HepG2 (cell line): ENCODE data around the gene NOX3. TPM values are rescaled to one million over a fixed set of nuclear protein-coding genes. Genes with fewer than 3 reads are reported as not detected.

Experiments
- ATAC-seq: fragments of 200-7000 bp; cut with Tn5 transposase; 3 replicates; pipeline ENCODE4 v1.9.1; 2020; ENCODE audit warnings: mild to moderate bottlenecking, moderate library complexity
- BruUV-seq: library from RNA; stranded (reverse); fragments of 400-500 nt; replicated peaks from 2 replicates; lab custom pipeline; 2021; lab: Mats Ljungman, UMichigan
- CTCF ChIA-PET: fragments of 300-600 bp; formaldehyde crosslinking; extraction: SDS; loops from one replicate; lab custom pipeline; 2021; ENCODE audit warnings: low total read pairs, inconsistent platforms, low intra/inter-chr PET ratio; lab: Yijun Ruan, JAX
- POLR2A ChIA-PET: fragments of 350-600 bp; sonication (Branson Sonifier 250); formaldehyde crosslinking; loops from one replicate; lab custom pipeline; 2020; ENCODE audit warnings: antibody characterized with exemption, inconsistent platforms; lab: Yijun Ruan, JAX
- DNase-seq: peaks from one replicate; pipeline ENCODE4 v3.0.0-alpha.2; 2015; ENCODE audit warnings: low spot score
- FAIRE-seq: peaks from 3 replicates; lab custom pipeline; 2011; peaks lifted over from hg19 to GRCh38; lab: Jason Lieb, UNC
- H2AFZ ChIP-seq: one replicate; pipeline ENCODE4 v1.6.1; 2011; ENCODE audit warnings: low read length, inconsistent platforms
- H3K27ac ChIP-seq: fragments of 300-600 bp; 3 replicates; pipeline ENCODE4 v1.8.0; 2011; ENCODE audit warnings: mixed run types, mild to moderate bottlenecking, mixed read lengths, low read length, inconsistent platforms; ENCODE audit not compliant: insufficient read depth; ENCODE audit errors: extremely low read length
- H3K27me3 ChIP-seq, 2 experiments: fragments of 200-600 bp in 1 of 2; 2 replicates in 1 of 2; 3 replicates in 1 of 2; pipeline versions ENCODE4 v1.6.0 to v1.8.0; 2011; ENCODE audit warnings: low read length in 2 of 2, mild to moderate bottlenecking in 2 of 2, moderate library complexity in 2 of 2, inconsistent platforms in 1 of 2; ENCODE audit not compliant: insufficient read depth in 2 of 2, control insufficient read depth in 1 of 2
- H3K36me3 ChIP-seq, 2 experiments: fragments of 200-600 bp in 1 of 2; replicated peaks in 1 of 2; 2 replicates in 1 of 2; 3 replicates in 1 of 2; pipeline versions ENCODE4 v1.5.1 to v1.8.0; 2011; ENCODE audit warnings: low read length in 2 of 2, inconsistent platforms in 1 of 2; ENCODE audit not compliant: insufficient read depth in 2 of 2, control insufficient read depth in 1 of 2
- H3K4me1 ChIP-seq: 2 replicates; pipeline ENCODE4 v1.5.1; 2012; ENCODE audit warnings: low read length, inconsistent platforms; ENCODE audit not compliant: insufficient read depth
- H3K4me2 ChIP-seq: 2 replicates; pipeline ENCODE4 v1.6.0; 2011; ENCODE audit warnings: low read depth, low read length, inconsistent platforms
- H3K4me3 ChIP-seq, 3 experiments: fragments of 200-600 bp in 1 of 3; sonication (generic), shearing (Covaris generic) in 1 of 3; replicated peaks in 1 of 3; 2 replicates each; pipeline ENCODE4 v1.5.1; 2011 to 2016; ENCODE audit warnings: low read length in 3 of 3, inconsistent platforms in 2 of 3, low read depth in 2 of 3, mild to moderate bottlenecking in 2 of 3, control low read depth in 1 of 3, mixed read lengths in 1 of 3; ENCODE audit not compliant: insufficient read depth in 1 of 3
- H3K79me2 ChIP-seq: one replicate; pipeline ENCODE4 v1.6.1; 2011; ENCODE audit warnings: low read length, inconsistent platforms; ENCODE audit not compliant: insufficient read depth
- H3K9ac ChIP-seq: 2 replicates; pipeline ENCODE4 v1.6.0; 2011; ENCODE audit warnings: mild to moderate bottlenecking, low read depth, low read length, inconsistent platforms; ENCODE audit not compliant: insufficient read depth
- H3K9me3 ChIP-seq: 2 replicates; pipeline ENCODE4 v1.5.1; 2012; ENCODE audit warnings: mild to moderate bottlenecking, low read length
- H4K20me1 ChIP-seq: 2 replicates; pipeline ENCODE4 v1.6.0; 2011; ENCODE audit warnings: inconsistent platforms, mild to moderate bottlenecking, low read length, moderate library complexity; ENCODE audit not compliant: insufficient read depth
- CEBPB ChIP-seq: IDR thresholded peaks from 2 replicates; pipeline ENCODE4 v1.6.1; 2011; ENCODE audit warnings: low read depth, low read length, improper control_type of control experiment, borderline replicate concordance
- CREB1 ChIP-seq, 2 experiments: fragments of 450-650 bp in 1 of 2; IDR thresholded peaks; 2 replicates each; pipeline ENCODE4 v1.6.1; 2016 to 2017; ENCODE audit warnings: control low read depth in 1 of 2, mild to moderate bottlenecking in 1 of 2, missing compliant biosample characterization in 1 of 2, missing genetic modification characterization in 1 of 2
- KDM1A ChIP-seq: IDR thresholded peaks from 2 replicates; pipeline ENCODE4 v1.6.1; 2016; ENCODE audit warnings: missing compliant biosample characterization
- KLF16 ChIP-seq, 2 experiments: sonication (generic) in 1 of 2; formaldehyde crosslinking in 1 of 2; IDR thresholded peaks; 2 replicates each; pipeline versions ENCODE4 v1.6.1 to v1.8.0; 2016 to 2023; ENCODE audit warnings: missing genetic modification reagents in 2 of 2, missing compliant biosample characterization in 1 of 2
- RARA ChIP-seq: IDR thresholded peaks from 2 replicates; pipeline ENCODE4 v1.6.1; 2016; ENCODE audit warnings: missing genetic modification reagents, missing compliant biosample characterization
- SP4 ChIP-seq: sonication (generic); formaldehyde crosslinking; IDR thresholded peaks from 2 replicates; pipeline ENCODE4 v1.8.1; 2023; ENCODE audit warnings: mild to moderate bottlenecking, missing genetic modification reagents
- STAT5B ChIP-seq: sonication (generic); formaldehyde crosslinking; IDR thresholded peaks from 2 replicates; pipeline ENCODE4 v1.4.0; 2020; ENCODE audit warnings: missing genetic modification reagents
- TSC22D2 ChIP-seq: sonication (generic); formaldehyde crosslinking; IDR thresholded peaks from 2 replicates; pipeline ENCODE4 v1.5.1; 2020; ENCODE audit warnings: missing genetic modification reagents, mild to moderate bottlenecking, borderline replicate concordance
- ZNF10 ChIP-seq: sonication (generic); formaldehyde crosslinking; IDR thresholded peaks from 2 replicates; pipeline ENCODE4 v1.4.0; 2020; ENCODE audit warnings: mild to moderate bottlenecking, low read depth, missing genetic modification reagents, borderline replicate concordance
- ZNF337 ChIP-seq: sonication (generic); formaldehyde crosslinking; IDR thresholded peaks from 2 replicates; pipeline ENCODE4 v1.5.1; 2020; ENCODE audit warnings: missing genetic modification reagents, low read depth, mild to moderate bottlenecking, borderline replicate concordance
- WGBS: methylation state at CpG from one replicate; pipeline ENCODE4 v1.1.6; 2017; ENCODE audit warnings: low lambda C conversion rate; 5-methylcytosine and 5-hydroxymethylcytosine counted together
- in situ Hi-C: cut with HindIII; loops from 2 replicates; pipeline ENCODE4 v1.10.0; 2017; ENCODE audit warnings: low pct_unique_long_range_greater_than_20kb; ENCODE audit not compliant: extremely low pct_ligation_motif_present
- intact Hi-C: fragments of 100-400 bp; cut with micrococcal nuclease; formaldehyde crosslinking; loops from one replicate; pipeline ENCODE4 v1.10.0; 2022; ENCODE audit not compliant: unreplicated experiment
- polyA plus RNA-seq, 8 experiments: library from polyadenylated mRNA; depleted of rRNA in 3 of 8; stranded (reverse) in 7 of 8; unstranded in 1 of 8; fragments of >200 nt; fragmentation: Illumina TruSeq in 4 of 8; extraction: Trizol in 4 of 8; gene quantifications; 2 replicates each; pipeline versions ENCODE4 v1.2.1 to v1.2.3, GENCODE V29; 2011 to 2016; ENCODE audit warnings: low read depth in 4 of 8, missing spikeins in 1 of 8, mixed read lengths in 1 of 8; ENCODE audit not compliant: insufficient read depth in 1 of 8
- total RNA-seq, 5 experiments: library from RNA; depleted of rRNA; stranded (reverse); fragments of >200 nt; fragmentation: Illumina TruSeq; extraction: Trizol; gene quantifications; 2 replicates each; pipeline ENCODE4 v1.2.3, GENCODE V29; 2016; ENCODE audit warnings: low read depth in 1 of 5
- TF ChIP-seq, protein P1 (sequence below): IDR thresholded peaks from 2 replicates; pipeline ENCODE4 v1.6.1; 2016; ENCODE audit warnings: low read depth, missing genetic modification reagents, missing compliant biosample characterization

The NOX3 gene
- total and polyA plus RNA-seq, 2 of the 13 experiments (the other 11 are each of a cell fraction or from before 2014, with no cell fraction given), result 0.09 to 0.18 TPM

DNA sequence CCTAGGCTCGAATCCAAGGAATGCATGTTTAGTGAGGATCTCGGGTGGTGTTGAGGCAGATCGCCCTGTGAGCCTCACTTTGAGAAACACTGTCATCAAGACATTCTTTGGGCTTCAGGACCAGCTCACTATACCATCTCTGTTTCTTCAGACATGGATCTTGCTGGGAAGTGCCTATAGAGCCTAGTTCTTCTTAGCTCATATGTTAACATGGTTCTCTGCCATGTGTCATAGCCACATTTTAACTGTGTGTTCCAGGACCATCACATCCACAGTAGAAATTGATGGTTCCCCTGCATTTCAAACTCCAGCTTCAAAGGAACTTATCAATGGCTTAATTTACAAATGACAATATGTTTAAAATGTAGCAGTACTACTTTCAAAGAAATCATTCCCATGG lies 57.4 kb downstream of the NOX3 start (continued):
- TF ChIP-seq KLF16 (CRISPR knock-in tag; IDR thresholded peaks at IDR 0.05), result no peak; a peak in 1 of 4 replicates
- TF ChIP-seq ZNF337 (CRISPR knock-in tag), result no peak
- TF ChIP-seq, all 625 proteins: peak for 8

DNA sequence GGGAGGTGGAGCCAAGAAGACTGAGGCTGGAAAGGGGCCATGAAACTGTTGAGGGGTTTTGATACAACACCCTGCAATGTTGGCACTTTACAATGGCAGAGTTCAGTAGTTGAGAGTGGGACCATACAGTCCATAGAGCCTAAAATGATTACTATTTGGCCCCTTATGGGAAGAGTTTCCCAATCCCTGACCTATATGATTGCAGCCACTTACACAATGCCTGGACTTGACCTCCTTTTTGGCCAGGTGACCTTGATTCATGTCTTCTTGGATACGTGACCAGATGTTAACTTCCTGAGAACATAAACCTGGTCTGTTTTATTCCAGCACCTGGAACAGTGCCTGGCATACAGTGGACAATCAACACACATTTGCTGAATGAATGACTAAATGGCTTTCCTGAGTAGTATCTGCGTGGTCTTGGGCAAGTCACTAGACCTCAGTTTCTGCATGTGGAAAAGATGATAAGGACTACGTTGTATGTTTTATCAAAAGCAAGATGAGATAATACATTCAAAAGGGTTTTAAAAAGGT lies 58.4 kb downstream of the NOX3 start:
- no peak for DNase-seq
- WGBS, result 90% methylated on average over 3 of the region's 3 CpGs
- no peak overlapping the region for H2AFZ ChIP-seq
- H3K9ac ChIP-seq, result no peak overlapping the region
- CTCF ChIA-PET, result no interaction called here
- no peaks in the 10 kb centered on the region for H3K27me3 ChIP-seq
- H3K27ac ChIP-seq, result peak overlapping the region; percentile 96
- no peaks in the 10 kb centered on the region for H4K20me1 ChIP-seq
- H3K4me2 ChIP-seq, result no peak overlapping the region
- no peaks in the 10 kb centered on the region for H3K36me3 ChIP-seq
- H3K9me3 ChIP-seq, result no peaks in the 10 kb centered on the region
- H3K79me2 ChIP-seq, result no peaks in the 10 kb centered on the region
- H3K4me1 ChIP-seq, result peaks cover 86% of the 10 kb centered on the region
- POLR2A ChIA-PET, result interaction anchor here (2.6 to 4.0 kb wide), 2 partner anchors 68 kb away, joined by 14 to 81 read pairs; no protein-coding TSS in a partner anchor
- H3K4me3 ChIP-seq, result no peak overlapping the region
- intact Hi-C loops, result no loop called here
- no peak for FAIRE-seq
- in situ Hi-C loops, result no loop called here
- no peak for ATAC-seq
- BruUV-seq, result no TSS peak
- TF ChIP-seq KDM1A (peak; percentile 84; the same call in 1 of the 2 replicates), STAT5B (CRISPR knock-in tag) (no peak), CEBPB (peak; percentile 41; the same call in 1 of the 2 replicates), RARA (CRISPR knock-in tag) (peak; percentile 76), SP4 (CRISPR knock-in tag) (no peak), TSC22D2 (no peak), CREB1 (IDR thresholded peaks at IDR 0.05) (no peak), CREB1 (CRISPR knock-in tag; IDR thresholded peaks at IDR 0.05) (no peak), ZNF10 (no peak)
- TF ChIP-seq, protein P1, sequence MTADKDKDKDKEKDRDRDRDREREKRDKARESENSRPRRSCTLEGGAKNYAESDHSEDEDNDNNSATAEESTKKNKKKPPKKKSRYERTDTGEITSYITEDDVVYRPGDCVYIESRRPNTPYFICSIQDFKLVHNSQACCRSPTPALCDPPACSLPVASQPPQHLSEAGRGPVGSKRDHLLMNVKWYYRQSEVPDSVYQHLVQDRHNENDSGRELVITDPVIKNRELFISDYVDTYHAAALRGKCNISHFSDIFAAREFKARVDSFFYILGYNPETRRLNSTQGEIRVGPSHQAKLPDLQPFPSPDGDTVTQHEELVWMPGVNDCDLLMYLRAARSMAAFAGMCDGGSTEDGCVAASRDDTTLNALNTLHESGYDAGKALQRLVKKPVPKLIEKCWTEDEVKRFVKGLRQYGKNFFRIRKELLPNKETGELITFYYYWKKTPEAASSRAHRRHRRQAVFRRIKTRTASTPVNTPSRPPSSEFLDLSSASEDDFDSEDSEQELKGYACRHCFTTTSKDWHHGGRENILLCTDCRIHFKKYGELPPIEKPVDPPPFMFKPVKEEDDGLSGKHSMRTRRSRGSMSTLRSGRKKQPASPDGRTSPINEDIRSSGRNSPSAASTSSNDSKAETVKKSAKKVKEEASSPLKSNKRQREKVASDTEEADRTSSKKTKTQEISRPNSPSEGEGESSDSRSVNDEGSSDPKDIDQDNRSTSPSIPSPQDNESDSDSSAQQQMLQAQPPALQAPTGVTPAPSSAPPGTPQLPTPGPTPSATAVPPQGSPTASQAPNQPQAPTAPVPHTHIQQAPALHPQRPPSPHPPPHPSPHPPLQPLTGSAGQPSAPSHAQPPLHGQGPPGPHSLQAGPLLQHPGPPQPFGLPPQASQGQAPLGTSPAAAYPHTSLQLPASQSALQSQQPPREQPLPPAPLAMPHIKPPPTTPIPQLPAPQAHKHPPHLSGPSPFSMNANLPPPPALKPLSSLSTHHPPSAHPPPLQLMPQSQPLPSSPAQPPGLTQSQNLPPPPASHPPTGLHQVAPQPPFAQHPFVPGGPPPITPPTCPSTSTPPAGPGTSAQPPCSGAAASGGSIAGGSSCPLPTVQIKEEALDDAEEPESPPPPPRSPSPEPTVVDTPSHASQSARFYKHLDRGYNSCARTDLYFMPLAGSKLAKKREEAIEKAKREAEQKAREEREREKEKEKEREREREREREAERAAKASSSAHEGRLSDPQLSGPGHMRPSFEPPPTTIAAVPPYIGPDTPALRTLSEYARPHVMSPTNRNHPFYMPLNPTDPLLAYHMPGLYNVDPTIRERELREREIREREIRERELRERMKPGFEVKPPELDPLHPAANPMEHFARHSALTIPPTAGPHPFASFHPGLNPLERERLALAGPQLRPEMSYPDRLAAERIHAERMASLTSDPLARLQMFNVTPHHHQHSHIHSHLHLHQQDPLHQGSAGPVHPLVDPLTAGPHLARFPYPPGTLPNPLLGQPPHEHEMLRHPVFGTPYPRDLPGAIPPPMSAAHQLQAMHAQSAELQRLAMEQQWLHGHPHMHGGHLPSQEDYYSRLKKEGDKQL, result 0 out of 2 replicates have a peak, but pooled peaks have one; percentile 12
